ENCODE measurements around the gene CD5L. TPM values are rescaled to one million over a fixed set of nuclear protein-coding genes. Genes with fewer than 3 reads are reported as not detected.

CD5L gene
- polyA plus RNA-seq, 1 experiment: not detected

DNA sequence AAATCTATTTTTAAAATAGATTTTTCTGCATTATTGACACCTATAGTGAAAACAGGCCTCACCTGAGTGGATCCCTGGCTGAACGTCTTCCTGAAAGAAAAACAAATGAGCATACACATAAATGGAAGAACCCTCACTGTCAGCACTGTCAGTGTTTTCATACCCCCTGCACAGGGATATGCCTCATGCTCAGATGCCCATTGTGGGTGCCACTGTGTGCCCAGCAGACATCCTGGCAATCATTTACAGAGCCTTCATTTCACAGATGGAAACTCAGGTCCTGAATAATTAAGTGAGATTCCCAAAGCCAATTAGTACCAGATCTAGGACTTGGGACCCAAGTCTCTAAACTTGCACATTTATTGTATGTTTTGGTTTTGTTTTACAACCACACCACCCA is 41.6 kb downstream of the CD5L start:
- no peaks in the 10 kb centered on the region for H3K9me3 ChIP-seq (ENCODE audit: control insufficient read depth, insufficient read depth, low read length)
- DNase-seq (ENCODE audit: low read depth, low spot score): no peak
- no peaks in the 10 kb centered on the region for H3K27me3 ChIP-seq (ENCODE audit: control insufficient read depth, insufficient read depth, low read length)
- POLR2A ChIA-PET: no interaction called here
- TF ChIP-seq, protein P1, sequence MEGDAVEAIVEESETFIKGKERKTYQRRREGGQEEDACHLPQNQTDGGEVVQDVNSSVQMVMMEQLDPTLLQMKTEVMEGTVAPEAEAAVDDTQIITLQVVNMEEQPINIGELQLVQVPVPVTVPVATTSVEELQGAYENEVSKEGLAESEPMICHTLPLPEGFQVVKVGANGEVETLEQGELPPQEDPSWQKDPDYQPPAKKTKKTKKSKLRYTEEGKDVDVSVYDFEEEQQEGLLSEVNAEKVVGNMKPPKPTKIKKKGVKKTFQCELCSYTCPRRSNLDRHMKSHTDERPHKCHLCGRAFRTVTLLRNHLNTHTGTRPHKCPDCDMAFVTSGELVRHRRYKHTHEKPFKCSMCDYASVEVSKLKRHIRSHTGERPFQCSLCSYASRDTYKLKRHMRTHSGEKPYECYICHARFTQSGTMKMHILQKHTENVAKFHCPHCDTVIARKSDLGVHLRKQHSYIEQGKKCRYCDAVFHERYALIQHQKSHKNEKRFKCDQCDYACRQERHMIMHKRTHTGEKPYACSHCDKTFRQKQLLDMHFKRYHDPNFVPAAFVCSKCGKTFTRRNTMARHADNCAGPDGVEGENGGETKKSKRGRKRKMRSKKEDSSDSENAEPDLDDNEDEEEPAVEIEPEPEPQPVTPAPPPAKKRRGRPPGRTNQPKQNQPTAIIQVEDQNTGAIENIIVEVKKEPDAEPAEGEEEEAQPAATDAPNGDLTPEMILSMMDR (IDR thresholded peaks at IDR 0.05; ENCODE audit: low read depth, low read length): no peak
- CTCF ChIA-PET: no interaction called here
- H3K4me3 ChIP-seq (ENCODE audit: low read depth, low read length): no peak overlapping the region
- H3K27ac ChIP-seq (ENCODE audit: low read depth, low read length): no peak overlapping the region

- ChIA-PET POLR2A (no interaction called here), CTCF (no interaction called here)
- Histone ChIP-seq H3K27ac (ENCODE audit: low read depth, low read length) (no peak overlapping the region), H3K27me3 (ENCODE audit: control insufficient read depth, insufficient read depth, low read length) (no peaks in the 10 kb centered on the region), H3K9me3 (ENCODE audit: control insufficient read depth, insufficient read depth, low read length) (no peaks in the 10 kb centered on the region), H3K4me3 (ENCODE audit: low read depth, low read length) (no peak overlapping the region)
- no peak for DNase-seq (ENCODE audit: low read depth, low spot score)
- TF ChIP-seq, protein P1 (IDR thresholded peaks at IDR 0.05; ENCODE audit: low read depth, low read length): no peak
These were observed 43.4 kb downstream of the CD5L start for GRCh38 chr1:157798211-157798610.

- no peak overlapping the region for H3K27ac ChIP-seq (ENCODE audit: low read depth, low read length)
- no peaks in the 10 kb centered on the region for H3K27me3 ChIP-seq (ENCODE audit: control insufficient read depth, insufficient read depth, low read length)
- no peak for DNase-seq (ENCODE audit: low read depth, low spot score)
- ChIA-PET CTCF (no interaction called here), POLR2A (no interaction called here)
- TF ChIP-seq, protein P1 (IDR thresholded peaks at IDR 0.05; ENCODE audit: low read depth, low read length): no peak
- no peak overlapping the region for H3K4me3 ChIP-seq (ENCODE audit: low read depth, low read length)
- H3K9me3 ChIP-seq (ENCODE audit: control insufficient read depth, insufficient read depth, low read length): no peaks in the 10 kb centered on the region
These were observed 56.4 kb downstream of the CD5L start for GRCh38 chr1:157785248-157785647.

DNA sequence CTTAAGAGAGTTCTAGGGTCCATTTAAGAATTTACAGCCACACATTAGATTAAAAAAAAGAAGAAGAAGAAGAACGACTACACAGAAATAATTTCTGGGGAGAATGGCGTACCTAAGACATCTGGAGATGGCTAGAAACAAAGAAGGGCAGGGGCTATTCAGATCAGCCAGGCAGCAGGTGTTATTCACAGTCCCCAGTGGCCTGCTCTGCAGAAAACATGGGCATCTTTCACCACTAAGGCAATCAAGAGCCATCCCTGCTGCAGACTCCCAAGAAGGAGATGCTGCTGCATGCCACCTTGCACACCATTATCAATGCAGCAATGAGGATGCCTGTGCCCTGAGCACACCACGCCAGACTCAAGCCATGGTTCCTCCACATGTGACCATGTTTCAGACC is 56.8 kb downstream of the CD5L start:
- DNase-seq (ENCODE audit: low read depth, low spot score): no peak
- TF ChIP-seq, protein P1 (IDR thresholded peaks at IDR 0.05; ENCODE audit: low read depth, low read length): no peak
- CTCF ChIA-PET: no interaction called here
- POLR2A ChIA-PET: no interaction called here
- Histone ChIP-seq H3K27ac (ENCODE audit: low read depth, low read length) (no peak overlapping the region), H3K27me3 (ENCODE audit: control insufficient read depth, insufficient read depth, low read length) (no peaks in the 10 kb centered on the region), H3K9me3 (ENCODE audit: control insufficient read depth, insufficient read depth, low read length) (no peaks in the 10 kb centered on the region), H3K4me3 (ENCODE audit: low read depth, low read length) (no peak overlapping the region)

GRCh38 chr1:157782931-157783330 is 58.7 kb downstream of the CD5L start:
- ChIA-PET CTCF (no interaction called here), POLR2A (no interaction called here)
- TF ChIP-seq, protein P1 (IDR thresholded peaks at IDR 0.05; ENCODE audit: low read depth, low read length): no peak
- DNase-seq (ENCODE audit: low read depth, low spot score): no peak
- H3K27me3 ChIP-seq (ENCODE audit: control insufficient read depth, insufficient read depth, low read length): no peaks in the 10 kb centered on the region
- H3K9me3 ChIP-seq (ENCODE audit: control insufficient read depth, insufficient read depth, low read length): no peaks in the 10 kb centered on the region
- no peak overlapping the region for H3K27ac ChIP-seq (ENCODE audit: low read depth, low read length)
- H3K4me3 ChIP-seq (ENCODE audit: low read depth, low read length): no peak overlapping the region
